ENCODE measurements around the gene FAM210A. TPM values are rescaled to one million over a fixed set of nuclear protein-coding genes. Genes with fewer than 3 reads are reported as not detected.

Gene FAM210A
- total and polyA plus RNA-seq, 2 of the 4 experiments (the other 2 are of a cell fraction), result 9.8 to 25.3 TPM

DNA sequence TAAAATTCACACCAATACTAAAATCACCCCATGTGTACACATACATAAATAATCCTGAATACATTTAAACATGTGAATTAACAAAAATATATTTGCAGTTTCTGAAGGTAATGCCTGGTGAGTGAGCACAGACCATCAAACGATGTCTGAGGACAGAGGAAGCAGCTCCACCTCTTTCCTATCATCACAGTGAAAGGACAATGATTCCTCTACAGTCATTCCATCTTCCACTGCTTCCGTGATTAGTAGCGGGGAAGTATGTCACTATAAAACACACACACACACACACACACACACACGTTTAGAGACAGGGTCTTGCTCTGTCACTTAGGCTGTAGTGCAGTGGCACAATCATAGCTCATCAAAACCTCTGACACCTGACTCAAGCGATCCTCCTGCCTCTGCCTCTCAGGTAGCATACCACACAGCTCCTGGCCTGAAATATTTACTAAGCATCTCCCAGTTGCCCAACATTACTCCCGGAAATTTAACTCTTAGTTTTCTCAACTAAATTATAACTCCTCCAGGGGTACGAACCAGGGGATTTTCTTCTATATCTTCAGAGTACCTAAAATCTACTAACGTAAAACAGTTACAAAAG is 12.8 kb downstream of the FAM210A start:
- intact Hi-C loops (cut with micrococcal nuclease), result no loop called here
- TF ChIP-seq RFX5 (IDR thresholded peaks at IDR 0.05; ENCODE audit: low read depth, low read length) (no peak), CEBPB (IDR thresholded peaks at IDR 0.05; ENCODE audit: low read depth, low read length) (no peak), MAZ (IDR thresholded peaks at IDR 0.05; ENCODE audit: borderline replicate concordance, low read depth, low read length) (no peak), RCOR1 (IDR thresholded peaks at IDR 0.05; ENCODE audit: insufficient replicate concordance, low read length) (no peak), CHD1 (IDR thresholded peaks at IDR 0.05; ENCODE audit: low read depth, low read length) (no peak), RAD21 (IDR thresholded peaks at IDR 0.05; ENCODE audit: low read length) (no peak), SMC3 (IDR thresholded peaks at IDR 0.05; ENCODE audit: low read depth, low read length) (no peak), BHLHE40 (IDR thresholded peaks at IDR 0.05; ENCODE audit: low read depth, low read length) (no peak), NFE2L2 (IDR thresholded peaks at IDR 0.05; ENCODE audit: low read depth, low read length) (no peak), POLR2A (IDR thresholded peaks at IDR 0.05; ENCODE audit: low read depth, low read length) (no peak), FOS (IDR thresholded peaks at IDR 0.05; ENCODE audit: low read depth, low read length) (no peak), MXI1 (IDR thresholded peaks at IDR 0.05; ENCODE audit: borderline replicate concordance, low read depth, low read length) (no peak)
- TF ChIP-seq, protein P1, sequence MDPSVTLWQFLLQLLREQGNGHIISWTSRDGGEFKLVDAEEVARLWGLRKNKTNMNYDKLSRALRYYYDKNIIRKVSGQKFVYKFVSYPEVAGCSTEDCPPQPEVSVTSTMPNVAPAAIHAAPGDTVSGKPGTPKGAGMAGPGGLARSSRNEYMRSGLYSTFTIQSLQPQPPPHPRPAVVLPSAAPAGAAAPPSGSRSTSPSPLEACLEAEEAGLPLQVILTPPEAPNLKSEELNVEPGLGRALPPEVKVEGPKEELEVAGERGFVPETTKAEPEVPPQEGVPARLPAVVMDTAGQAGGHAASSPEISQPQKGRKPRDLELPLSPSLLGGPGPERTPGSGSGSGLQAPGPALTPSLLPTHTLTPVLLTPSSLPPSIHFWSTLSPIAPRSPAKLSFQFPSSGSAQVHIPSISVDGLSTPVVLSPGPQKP (IDR thresholded peaks at IDR 0.05; ENCODE audit: borderline replicate concordance, low read depth, low read length), result no peak
- TF ChIP-seq, protein P2, sequence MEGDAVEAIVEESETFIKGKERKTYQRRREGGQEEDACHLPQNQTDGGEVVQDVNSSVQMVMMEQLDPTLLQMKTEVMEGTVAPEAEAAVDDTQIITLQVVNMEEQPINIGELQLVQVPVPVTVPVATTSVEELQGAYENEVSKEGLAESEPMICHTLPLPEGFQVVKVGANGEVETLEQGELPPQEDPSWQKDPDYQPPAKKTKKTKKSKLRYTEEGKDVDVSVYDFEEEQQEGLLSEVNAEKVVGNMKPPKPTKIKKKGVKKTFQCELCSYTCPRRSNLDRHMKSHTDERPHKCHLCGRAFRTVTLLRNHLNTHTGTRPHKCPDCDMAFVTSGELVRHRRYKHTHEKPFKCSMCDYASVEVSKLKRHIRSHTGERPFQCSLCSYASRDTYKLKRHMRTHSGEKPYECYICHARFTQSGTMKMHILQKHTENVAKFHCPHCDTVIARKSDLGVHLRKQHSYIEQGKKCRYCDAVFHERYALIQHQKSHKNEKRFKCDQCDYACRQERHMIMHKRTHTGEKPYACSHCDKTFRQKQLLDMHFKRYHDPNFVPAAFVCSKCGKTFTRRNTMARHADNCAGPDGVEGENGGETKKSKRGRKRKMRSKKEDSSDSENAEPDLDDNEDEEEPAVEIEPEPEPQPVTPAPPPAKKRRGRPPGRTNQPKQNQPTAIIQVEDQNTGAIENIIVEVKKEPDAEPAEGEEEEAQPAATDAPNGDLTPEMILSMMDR (conservative IDR thresholded peaks at IDR 0.05; ENCODE audit: low read depth, low read length), result no peak
- DNase-seq (no peak), ATAC-seq (ENCODE audit: low read depth) (no peak)
- ChIA-PET POLR2A (ENCODE audit: unreplicated experiment) (no interaction called here), CTCF (no interaction called here)
- no peak overlapping the region for H2BK20ac ChIP-seq (ENCODE audit: low read depth, low read length)
- no peak overlapping the region for H3K18ac ChIP-seq (ENCODE audit: low read depth, low read length)
- no peak overlapping the region for H2BK5ac ChIP-seq (ENCODE audit: low read depth, low read length, poor library complexity, severe bottlenecking)
- no TSS peak for BruUV-seq (replicated peaks)
- in situ Hi-C loops (cut with MboI; ENCODE audit: low sequenced_read_pairs), result no loop called here
- no peak overlapping the region for H4K91ac ChIP-seq (ENCODE audit: insufficient read depth, low read depth, low read length)
- H3K79me1 ChIP-seq (ENCODE audit: low read depth in 1 of 2, low read length in 2 of 2), result peaks cover 33 to 59% of the 10 kb centered on the region in 2 experiments
- H3K36me3 ChIP-seq (ENCODE audit: control insufficient read depth, insufficient read depth, low read length), result no peaks in the 10 kb centered on the region
- no peak overlapping the region for H3K56ac ChIP-seq (ENCODE audit: extremely low read depth, insufficient read depth, low read length)
- no peak overlapping the region for H2BK15ac ChIP-seq (ENCODE audit: low read depth, low read length)
- no peaks in the 10 kb centered on the region for H3K27me3 ChIP-seq (ENCODE audit: control insufficient read depth, insufficient read depth, low read length)
- H3K27ac ChIP-seq (ENCODE audit: insufficient read depth, low read length), result no peak overlapping the region
- H3K4me3 ChIP-seq (ENCODE audit: insufficient read depth, low read depth, low read length), result no peak overlapping the region
- dilution Hi-C loops (cut with HindIII; ENCODE audit: low sequenced_read_pairs, unreplicated experiment), result no loop called here
- no peak overlapping the region for H3K9ac ChIP-seq (ENCODE audit: low read depth, low read length)
- no peaks in the 10 kb centered on the region; the same call in 1 of the 2 replicates for H3K9me1 ChIP-seq (ENCODE audit: insufficient read depth, low read length)
- H3K9me3 ChIP-seq (ENCODE audit: control insufficient read depth, insufficient read depth, low read length), result no peaks in the 10 kb centered on the region
- no peak overlapping the region for H3K4ac ChIP-seq (ENCODE audit: low read depth, low read length)
- no peak overlapping the region for H2BK120ac ChIP-seq (ENCODE audit: low read depth, low read length)
- H3K4me2 ChIP-seq (ENCODE audit: low read depth, low read length), result no peak overlapping the region
- H2AK5ac ChIP-seq (ENCODE audit: low read depth, low read length), result no peak overlapping the region
- H4K20me1 ChIP-seq (ENCODE audit: insufficient read depth, low read length), result peaks cover 15% of the 10 kb centered on the region
- WGBS, 2 experiments (ENCODE audit: extremely low coverage in 2 of 2, insufficient read length in 1 of 2), result no CpG with 5 or more reads among the region's 8 CpGs
- H3K4me1 ChIP-seq (ENCODE audit: control insufficient read depth, insufficient read depth, low read length), result no peaks in the 10 kb centered on the region
- no peak overlapping the region for H4K8ac ChIP-seq (ENCODE audit: low read depth in 2 of 2, low read length in 2 of 2)
- H2AK9ac ChIP-seq (replicated peaks; ENCODE audit: low read depth, low read length, poor library complexity), result no peak overlapping the region
- no peak overlapping the region for H2AFZ ChIP-seq (replicated peaks; ENCODE audit: low read length, poor library complexity)
- H3K14ac ChIP-seq (replicated peaks; ENCODE audit: low read depth, low read length), result no peak overlapping the region
- H3K23ac ChIP-seq (ENCODE audit: low read depth, low read length), result no peak overlapping the region
- H4K5ac ChIP-seq (ENCODE audit: low read depth, low read length), result no peak overlapping the region

Data from IMR-90 (cell line).